K562 (cell line): Measurements from ENCODE around the gene FFAR1. TPM values are rescaled to one million over a fixed set of nuclear protein-coding genes. Genes with fewer than 3 reads are reported as not detected.

Experiments used
- BRD4 ChIP-seq: fragments of 200-600 bp; sonication (generic); IDR thresholded peaks from 2 replicates; pipeline ENCODE4 v1.6.1; 2017; ENCODE audit warnings: inconsistent platforms
- CBX1 ChIP-seq: sonication (generic); IDR thresholded peaks from 2 replicates; pipeline ENCODE4 v1.6.1; 2016; ENCODE audit warnings: antibody characterized with exemption, low read depth, mild to moderate bottlenecking
- POLR2AphosphoS2 ChIP-seq: IDR thresholded peaks from 2 replicates; pipeline ENCODE4 v1.6.1; 2012; ENCODE audit warnings: low read length, improper control_type of control experiment
- SIX5 ChIP-seq, 2 experiments: IDR thresholded peaks; 2 replicates each; pipeline ENCODE4 v1.6.1; 2011; ENCODE audit warnings: low read length in 2 of 2, borderline replicate concordance in 1 of 2, low read depth in 1 of 2, mild to moderate bottlenecking in 1 of 2, moderate library complexity in 1 of 2; ENCODE audit not compliant: insufficient read depth in 1 of 2
- SMAD4 ChIP-seq: fragments of 250-450 bp; sonication (Bioruptor Pico); conservative IDR thresholded peaks from 2 replicates; pipeline ENCODE4 v1.8.0; 2021; ENCODE audit warnings: inconsistent platforms, mild to moderate bottlenecking, moderate library complexity
- SP2 ChIP-seq: IDR thresholded peaks from 2 replicates; pipeline ENCODE4 v1.6.1; 2011; ENCODE audit warnings: mild to moderate bottlenecking, low read depth, low read length, moderate library complexity; ENCODE audit not compliant: poor library complexity, severe bottlenecking; ENCODE audit errors: extremely low read depth
- ZNF24 ChIP-seq: fragments of 450-650 bp; IDR thresholded peaks from 2 replicates; pipeline ENCODE4 v1.6.1; 2016
- ZNF644 ChIP-seq: fragments of 200-800 bp; sonication (Bioruptor generic); IDR thresholded peaks from 2 replicates; pipeline ENCODE4 v1.6.1; 2016; ENCODE audit warnings: low read depth, missing genetic modification characterization, missing compliant biosample characterization
- polyA plus RNA-seq, 8 experiments: library from polyadenylated mRNA; depleted of rRNA in 4 of 8; stranded (reverse) in 5 of 8; unstranded in 3 of 8; fragments of >200 nt; fragmentation: Nextera tagmentation in 2 of 8; fragmentation: Illumina TruSeq in 1 of 8; extraction: Ambion mirVana in 2 of 8; extraction: Trizol in 1 of 8; gene quantifications; 2 replicates each; pipeline versions ENCODE4 v1.2.1 to v1.2.3, GENCODE V29; 2011 to 2014; ENCODE audit warnings: inconsistent platforms in 1 of 8, missing spikeins in 1 of 8
- total RNA-seq, 7 experiments: library from RNA; depleted of rRNA in 6 of 7; stranded (reverse); fragments of >200 nt in 6 of 7; fragmentation: Illumina TruSeq in 2 of 7; extraction: Trizol in 2 of 7; gene quantifications; 2 replicates each; pipeline versions ENCODE4 v1.2.1 to v1.2.3, GENCODE V29; 2011 to 2021; ENCODE audit warnings: low replicate concordance in 1 of 7
- TF ChIP-seq, protein P1 (sequence below), 2 experiments: fragments of 450-650 bp; formaldehyde crosslinking in 1 of 2; IDR thresholded peaks; 2 replicates each; pipeline versions ENCODE4 v1.4.0 to v1.6.1; 2014 to 2020; ENCODE audit warnings: mild to moderate bottlenecking in 2 of 2, borderline replicate concordance in 1 of 2, low read depth in 1 of 2
- TF ChIP-seq, protein P2 (sequence below): fragments of 250-450 bp; sonication (Bioruptor Pico); IDR thresholded peaks from 2 replicates; pipeline ENCODE4 v1.8.0; 2021; ENCODE audit warnings: mild to moderate bottlenecking, moderate library complexity
- TF ChIP-seq, protein P3 (sequence below), 2 experiments: fragments of 150-350 bp in 1 of 2; IDR thresholded peaks; 2 replicates each; pipeline ENCODE4 v1.6.1; 2012 to 2016; ENCODE audit warnings: low read depth in 2 of 2, low read length in 2 of 2, mild to moderate bottlenecking in 1 of 2, moderate library complexity in 1 of 2
- TF ChIP-seq, protein P4 (sequence below), 2 experiments: fragments of 250-450 bp in 1 of 2; fragments of 450-650 bp in 1 of 2; sonication (Bioruptor Pico) in 1 of 2; IDR thresholded peaks; 2 replicates each; pipeline versions ENCODE4 v1.6.1 to v1.8.0; 2016 to 2021; ENCODE audit warnings: mild to moderate bottlenecking in 2 of 2, moderate library complexity in 2 of 2, missing compliant biosample characterization in 1 of 2, missing genetic modification characterization in 1 of 2

The FFAR1 gene
- total and polyA plus RNA-seq, 9 of the 15 experiments (the other 6 are each of a cell fraction or from before 2014, with no cell fraction given), result not detected

DNA sequence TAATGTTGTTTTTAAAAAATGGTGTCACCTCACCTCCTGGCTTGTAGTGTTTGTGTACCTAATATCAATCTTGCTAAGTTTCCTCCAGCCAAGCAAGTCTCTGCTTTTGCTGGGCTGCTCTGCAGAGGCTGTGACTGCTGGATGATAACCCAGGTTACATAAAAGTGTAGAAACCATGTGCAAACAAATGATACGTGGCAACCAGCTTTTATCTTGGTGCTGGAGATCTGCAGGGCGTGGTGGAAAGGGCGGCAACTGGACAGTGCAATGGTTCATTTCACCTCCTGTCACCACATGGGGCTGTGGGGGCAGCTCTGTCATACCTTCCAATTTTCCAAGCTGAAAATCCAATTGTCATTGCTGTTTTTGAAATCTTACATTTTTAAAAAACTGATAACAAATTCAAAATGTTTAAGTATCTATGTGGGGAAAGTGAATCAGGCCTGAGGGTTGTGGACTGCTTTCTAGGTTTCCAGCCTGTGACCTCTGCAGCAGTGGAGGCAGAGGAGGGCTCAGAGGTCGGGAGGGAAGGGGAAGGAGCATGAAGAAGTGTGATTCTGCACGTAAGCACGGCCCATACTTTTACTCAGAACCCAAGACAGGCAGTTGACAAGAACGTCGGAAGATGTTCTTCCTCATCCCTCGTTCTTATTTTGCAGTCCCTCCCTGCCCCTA lies 32.9 kb downstream of the FFAR1 start (continued):
- TF ChIP-seq, protein P1, sequence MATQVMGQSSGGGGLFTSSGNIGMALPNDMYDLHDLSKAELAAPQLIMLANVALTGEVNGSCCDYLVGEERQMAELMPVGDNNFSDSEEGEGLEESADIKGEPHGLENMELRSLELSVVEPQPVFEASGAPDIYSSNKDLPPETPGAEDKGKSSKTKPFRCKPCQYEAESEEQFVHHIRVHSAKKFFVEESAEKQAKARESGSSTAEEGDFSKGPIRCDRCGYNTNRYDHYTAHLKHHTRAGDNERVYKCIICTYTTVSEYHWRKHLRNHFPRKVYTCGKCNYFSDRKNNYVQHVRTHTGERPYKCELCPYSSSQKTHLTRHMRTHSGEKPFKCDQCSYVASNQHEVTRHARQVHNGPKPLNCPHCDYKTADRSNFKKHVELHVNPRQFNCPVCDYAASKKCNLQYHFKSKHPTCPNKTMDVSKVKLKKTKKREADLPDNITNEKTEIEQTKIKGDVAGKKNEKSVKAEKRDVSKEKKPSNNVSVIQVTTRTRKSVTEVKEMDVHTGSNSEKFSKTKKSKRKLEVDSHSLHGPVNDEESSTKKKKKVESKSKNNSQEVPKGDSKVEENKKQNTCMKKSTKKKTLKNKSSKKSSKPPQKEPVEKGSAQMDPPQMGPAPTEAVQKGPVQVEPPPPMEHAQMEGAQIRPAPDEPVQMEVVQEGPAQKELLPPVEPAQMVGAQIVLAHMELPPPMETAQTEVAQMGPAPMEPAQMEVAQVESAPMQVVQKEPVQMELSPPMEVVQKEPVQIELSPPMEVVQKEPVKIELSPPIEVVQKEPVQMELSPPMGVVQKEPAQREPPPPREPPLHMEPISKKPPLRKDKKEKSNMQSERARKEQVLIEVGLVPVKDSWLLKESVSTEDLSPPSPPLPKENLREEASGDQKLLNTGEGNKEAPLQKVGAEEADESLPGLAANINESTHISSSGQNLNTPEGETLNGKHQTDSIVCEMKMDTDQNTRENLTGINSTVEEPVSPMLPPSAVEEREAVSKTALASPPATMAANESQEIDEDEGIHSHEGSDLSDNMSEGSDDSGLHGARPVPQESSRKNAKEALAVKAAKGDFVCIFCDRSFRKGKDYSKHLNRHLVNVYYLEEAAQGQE (IDR thresholded peaks at IDR 0.05; ENCODE audit: borderline replicate concordance), result no peak
- TF ChIP-seq, protein P1 (CRISPR knock-in tag; IDR thresholded peaks at IDR 0.05; ENCODE audit: low read depth), result no peak
- TF ChIP-seq SIX5 (IDR thresholded peaks at IDR 0.05; ENCODE audit: borderline replicate concordance in 1 of 2, insufficient read depth in 1 of 2, low read depth in 1 of 2, low read length in 2 of 2) (no peak), CBX1 (0 out of 2 replicates have a peak, but pooled peaks have one; percentile 18), ZNF24 (peak; percentile 93), ZNF644 (tag) (peak; percentile 82; the same call in 1 of the 2 replicates), BRD4 (no peak), SMAD4 (peak; percentile 85), POLR2AphosphoS2 (no peak), SP2 (no peak)
- TF ChIP-seq, protein P2, sequence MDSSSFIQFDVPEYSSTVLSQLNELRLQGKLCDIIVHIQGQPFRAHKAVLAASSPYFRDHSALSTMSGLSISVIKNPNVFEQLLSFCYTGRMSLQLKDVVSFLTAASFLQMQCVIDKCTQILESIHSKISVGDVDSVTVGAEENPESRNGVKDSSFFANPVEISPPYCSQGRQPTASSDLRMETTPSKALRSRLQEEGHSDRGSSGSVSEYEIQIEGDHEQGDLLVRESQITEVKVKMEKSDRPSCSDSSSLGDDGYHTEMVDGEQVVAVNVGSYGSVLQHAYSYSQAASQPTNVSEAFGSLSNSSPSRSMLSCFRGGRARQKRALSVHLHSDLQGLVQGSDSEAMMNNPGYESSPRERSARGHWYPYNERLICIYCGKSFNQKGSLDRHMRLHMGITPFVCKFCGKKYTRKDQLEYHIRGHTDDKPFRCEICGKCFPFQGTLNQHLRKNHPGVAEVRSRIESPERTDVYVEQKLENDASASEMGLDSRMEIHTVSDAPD (CRISPR knock-in tag), result no peak
- TF ChIP-seq, protein P3, sequence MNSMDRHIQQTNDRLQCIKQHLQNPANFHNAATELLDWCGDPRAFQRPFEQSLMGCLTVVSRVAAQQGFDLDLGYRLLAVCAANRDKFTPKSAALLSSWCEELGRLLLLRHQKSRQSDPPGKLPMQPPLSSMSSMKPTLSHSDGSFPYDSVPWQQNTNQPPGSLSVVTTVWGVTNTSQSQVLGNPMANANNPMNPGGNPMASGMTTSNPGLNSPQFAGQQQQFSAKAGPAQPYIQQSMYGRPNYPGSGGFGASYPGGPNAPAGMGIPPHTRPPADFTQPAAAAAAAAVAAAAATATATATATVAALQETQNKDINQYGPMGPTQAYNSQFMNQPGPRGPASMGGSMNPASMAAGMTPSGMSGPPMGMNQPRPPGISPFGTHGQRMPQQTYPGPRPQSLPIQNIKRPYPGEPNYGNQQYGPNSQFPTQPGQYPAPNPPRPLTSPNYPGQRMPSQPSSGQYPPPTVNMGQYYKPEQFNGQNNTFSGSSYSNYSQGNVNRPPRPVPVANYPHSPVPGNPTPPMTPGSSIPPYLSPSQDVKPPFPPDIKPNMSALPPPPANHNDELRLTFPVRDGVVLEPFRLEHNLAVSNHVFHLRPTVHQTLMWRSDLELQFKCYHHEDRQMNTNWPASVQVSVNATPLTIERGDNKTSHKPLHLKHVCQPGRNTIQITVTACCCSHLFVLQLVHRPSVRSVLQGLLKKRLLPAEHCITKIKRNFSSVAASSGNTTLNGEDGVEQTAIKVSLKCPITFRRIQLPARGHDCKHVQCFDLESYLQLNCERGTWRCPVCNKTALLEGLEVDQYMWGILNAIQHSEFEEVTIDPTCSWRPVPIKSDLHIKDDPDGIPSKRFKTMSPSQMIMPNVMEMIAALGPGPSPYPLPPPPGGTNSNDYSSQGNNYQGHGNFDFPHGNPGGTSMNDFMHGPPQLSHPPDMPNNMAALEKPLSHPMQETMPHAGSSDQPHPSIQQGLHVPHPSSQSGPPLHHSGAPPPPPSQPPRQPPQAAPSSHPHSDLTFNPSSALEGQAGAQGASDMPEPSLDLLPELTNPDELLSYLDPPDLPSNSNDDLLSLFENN (IDR thresholded peaks at IDR 0.05; ENCODE audit: low read depth in 2 of 2, low read length in 2 of 2), result peak in 1 of 2 experiments; percentile 87; a peak in 2 of 4 replicates
- TF ChIP-seq, protein P4, sequence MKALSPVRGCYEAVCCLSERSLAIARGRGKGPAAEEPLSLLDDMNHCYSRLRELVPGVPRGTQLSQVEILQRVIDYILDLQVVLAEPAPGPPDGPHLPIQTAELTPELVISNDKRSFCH (CRISPR knock-in tag; IDR thresholded peaks at IDR 0.05), result no peak
- TF ChIP-seq, protein P4 (tag; IDR thresholded peaks at IDR 0.05), result 0 out of 2 replicates have a peak, but pooled peaks have one; percentile 24
